Activated effector memory CD4-positive, alpha-beta T cell treated with anti-CD3 and anti-CD28 coated beads, Interleukin-2, amount 50 U/mL, for 16 hours (primary cell): ENCODE data around the gene TTBK1.
A peak's percentile ranks its signal among the peaks of the same experiment; 100 is the strongest.
"Not testable (repeated sequence)": the region's sequence is repeated elsewhere in the genome, so short reads cannot be mapped to it uniquely, and the experiment has no call there.

Source experiments
- DNase-seq: peaks from one replicate; pipeline ENCODE4 v3.0.0-alpha.2; 2020

TTBK1 gene

DNA sequence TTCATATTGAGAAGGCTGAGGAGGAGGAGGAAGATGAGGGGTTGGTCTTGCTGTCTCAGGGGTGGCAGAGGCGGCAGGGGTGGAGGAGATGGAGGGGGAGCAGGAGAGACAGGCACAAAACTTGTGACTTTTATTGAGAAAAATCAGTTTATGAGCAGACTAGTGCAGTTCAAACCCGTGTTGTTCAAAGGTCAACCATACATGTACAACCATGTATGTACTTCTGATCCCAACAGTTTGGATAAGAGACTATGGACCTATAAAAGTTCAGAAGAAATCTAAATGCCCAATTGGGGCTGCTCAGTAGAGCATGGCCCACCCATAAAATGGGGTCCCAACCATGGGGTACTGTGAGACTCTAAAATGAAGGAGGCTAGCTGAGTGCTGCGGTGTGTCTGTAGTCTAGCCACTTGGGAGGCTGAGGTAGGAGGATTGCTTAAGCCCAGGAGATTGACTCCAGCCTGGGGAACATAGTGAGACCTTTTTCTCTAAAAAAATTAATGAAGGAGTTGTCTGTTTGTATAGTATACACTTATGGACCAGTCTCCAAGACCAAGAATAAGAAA, 47.1 kb downstream of the TTBK1 start:
- no peak for DNase-seq

DNA sequence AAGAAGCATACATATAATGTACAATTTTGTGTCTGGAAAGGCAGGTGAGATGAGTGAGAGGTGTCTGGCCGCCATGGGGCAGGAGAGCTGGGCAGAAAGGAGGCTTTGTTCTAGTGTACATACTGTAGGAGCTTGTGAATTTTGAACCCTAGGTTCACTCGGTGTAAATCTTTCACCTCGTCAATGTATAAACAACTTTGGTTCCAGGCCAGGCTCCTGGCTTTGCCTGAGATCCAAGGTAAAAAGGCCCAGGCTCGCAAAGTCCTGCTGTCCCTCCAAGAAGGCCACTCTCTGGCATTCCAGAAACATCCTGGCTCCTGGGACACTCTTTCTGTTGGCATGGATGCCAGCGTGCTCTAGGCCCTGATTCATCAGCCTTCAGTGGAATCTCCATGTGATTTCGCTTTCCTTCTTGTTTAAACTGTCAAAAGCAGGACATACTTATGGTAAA, 47.6 kb downstream of the TTBK1 start:
- no peak for DNase-seq

DNA sequence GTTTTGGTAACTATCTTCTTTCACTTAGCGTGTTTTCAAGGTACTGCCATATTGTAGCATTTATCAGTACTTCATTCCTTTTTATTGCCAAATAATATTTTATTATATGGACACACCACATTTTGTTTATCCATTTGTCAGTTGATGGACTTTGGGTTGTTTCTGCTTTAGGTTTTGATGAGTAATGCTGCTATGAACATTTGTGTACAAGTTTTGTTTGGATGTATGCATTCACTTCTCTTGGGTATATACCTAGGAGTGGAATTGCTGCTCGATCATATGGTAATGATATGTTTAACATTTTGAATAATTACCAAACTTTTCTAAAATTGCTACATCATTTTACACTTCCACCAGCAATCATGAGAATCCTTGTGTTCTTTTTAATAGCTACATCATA, 48.4 kb downstream of the TTBK1 start:
- no peak for DNase-seq

DNA sequence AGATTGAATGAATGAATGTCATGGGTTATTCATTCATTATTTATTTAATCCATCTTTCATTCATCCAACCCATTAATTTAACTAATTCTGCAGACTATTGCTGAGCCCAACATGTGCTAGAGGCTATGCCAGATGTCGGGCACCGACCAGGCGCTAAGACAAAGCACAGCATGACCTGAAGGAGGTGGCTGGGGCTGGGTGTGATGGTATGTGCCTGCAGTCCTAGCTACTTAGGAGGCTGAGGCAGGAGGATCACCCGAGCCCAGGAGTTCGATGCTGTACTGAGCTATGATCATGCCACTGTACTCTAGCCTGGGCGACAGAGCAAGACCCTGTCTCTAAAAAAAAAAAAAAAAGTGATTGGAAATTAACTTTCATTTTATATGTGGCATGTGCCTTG, 49.1 kb downstream of the TTBK1 start:
- DNase-seq, result no peak

DNA sequence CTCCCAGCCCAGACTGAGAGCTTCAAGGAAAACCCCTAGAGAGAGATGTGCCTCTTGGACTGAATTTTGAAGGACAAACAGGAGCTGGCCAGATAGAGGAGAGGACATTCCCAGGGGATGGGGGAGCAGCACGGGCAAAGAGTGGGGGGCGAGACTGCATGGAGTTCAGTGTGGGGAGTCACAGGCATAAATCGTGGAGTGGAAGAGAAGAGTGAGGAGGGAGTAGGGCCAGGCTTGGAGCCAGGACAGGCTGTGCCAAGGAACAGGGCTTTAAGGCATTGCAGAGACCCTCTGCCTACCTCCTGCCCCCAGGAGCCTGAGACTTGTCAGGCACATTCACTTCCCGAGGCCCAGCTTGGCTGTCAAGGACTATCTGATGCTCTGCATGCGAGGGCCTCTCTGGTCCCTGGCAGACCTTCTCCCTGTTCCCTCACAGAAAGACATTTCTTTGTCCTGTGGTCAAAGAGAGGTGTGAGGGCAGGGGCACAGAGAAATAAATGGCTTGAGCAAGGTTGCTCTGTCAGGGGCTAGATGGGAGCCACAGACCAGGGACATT, 49.6 kb downstream of the TTBK1 start:
- peak; percentile 39 for DNase-seq

DNA sequence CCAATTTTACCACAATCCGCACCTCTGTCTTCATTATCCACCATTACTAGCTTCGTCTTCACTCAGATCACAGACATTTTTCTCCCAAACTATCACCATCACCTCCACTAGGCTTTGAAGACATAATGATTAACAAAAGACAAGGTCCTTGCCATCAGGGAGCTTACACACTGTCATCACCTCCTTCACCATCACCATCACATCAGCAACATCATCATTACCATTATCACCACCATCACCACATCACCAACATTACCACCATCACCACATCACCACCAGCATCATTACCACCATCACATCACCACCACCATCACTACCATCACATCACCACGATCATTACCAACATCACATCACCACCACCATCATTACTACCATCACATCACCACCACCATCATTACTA, 50.4 kb downstream of the TTBK1 start:
- DNase-seq, result no peak

DNA sequence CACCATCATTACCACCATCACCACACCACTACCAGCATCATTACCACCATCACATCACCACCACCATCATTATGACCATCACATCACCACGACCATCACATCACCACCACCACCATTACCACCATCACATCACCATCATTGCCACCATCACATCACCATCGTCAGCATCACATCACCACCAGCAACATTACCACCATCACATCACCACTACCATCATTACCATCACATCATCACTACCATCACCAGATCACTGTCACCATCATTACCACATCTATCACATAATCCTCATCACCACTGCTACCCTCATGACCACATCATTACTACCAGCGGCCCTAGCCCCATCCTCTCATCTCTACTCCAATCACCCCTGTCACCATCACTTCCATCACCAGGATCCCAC, 51.3 kb downstream of the TTBK1 start:
- no peak for DNase-seq

DNA sequence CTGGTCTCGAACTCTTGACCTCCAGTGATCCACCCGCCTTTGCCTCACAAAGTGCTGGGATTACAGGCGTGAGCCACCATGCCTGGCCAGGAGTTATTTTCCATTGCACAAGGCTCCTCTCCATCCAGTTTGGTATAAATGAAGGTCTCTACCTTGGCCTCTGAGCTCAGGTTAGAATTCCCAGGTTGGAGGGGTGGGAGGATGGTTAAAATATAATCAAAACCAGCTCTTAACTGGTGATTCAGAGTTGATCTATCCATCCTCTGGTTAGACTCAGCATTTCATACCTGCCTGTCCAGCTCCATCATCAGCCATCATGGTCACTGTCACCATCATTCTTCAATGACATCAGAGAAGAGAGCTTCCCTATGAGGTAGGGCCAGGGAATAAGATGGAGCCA, 52.2 kb downstream of the TTBK1 start:
- no peak for DNase-seq

DNA sequence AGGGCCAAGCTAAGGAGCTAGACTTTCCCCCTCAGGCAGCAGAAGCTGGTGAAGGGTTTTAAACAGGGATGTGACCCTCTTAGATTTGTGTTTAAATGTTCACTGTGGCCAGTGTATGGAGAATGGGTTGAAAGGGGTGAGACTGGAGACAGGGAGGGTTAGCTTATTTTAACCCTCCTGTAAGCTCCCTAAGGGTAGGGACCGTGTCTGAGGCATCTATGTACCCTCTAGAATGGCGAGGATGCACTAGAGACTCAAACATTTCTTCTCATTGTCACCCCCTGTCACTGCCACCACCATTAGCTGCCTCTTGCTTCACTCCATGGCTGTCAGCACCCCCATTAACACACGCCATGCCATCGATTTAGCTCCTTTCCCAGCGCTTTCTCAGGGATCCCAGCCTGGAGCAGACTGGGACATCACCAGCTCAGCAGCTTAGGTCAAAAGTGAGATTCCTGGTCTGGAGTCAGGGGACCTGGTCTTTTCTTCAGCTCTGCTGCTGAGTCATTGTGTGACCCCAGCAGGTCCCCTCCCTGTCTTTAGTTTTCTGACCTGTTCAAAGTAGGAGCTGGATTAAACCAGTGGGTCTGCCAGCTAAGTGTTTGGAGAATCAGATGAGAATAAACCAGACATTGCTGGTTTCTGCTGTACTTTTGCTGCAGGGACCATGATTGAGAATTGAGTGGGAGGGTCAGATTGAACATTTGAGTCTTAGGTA, 53.7 kb downstream of the TTBK1 start:
- DNase-seq, result peak; percentile 37

DNA sequence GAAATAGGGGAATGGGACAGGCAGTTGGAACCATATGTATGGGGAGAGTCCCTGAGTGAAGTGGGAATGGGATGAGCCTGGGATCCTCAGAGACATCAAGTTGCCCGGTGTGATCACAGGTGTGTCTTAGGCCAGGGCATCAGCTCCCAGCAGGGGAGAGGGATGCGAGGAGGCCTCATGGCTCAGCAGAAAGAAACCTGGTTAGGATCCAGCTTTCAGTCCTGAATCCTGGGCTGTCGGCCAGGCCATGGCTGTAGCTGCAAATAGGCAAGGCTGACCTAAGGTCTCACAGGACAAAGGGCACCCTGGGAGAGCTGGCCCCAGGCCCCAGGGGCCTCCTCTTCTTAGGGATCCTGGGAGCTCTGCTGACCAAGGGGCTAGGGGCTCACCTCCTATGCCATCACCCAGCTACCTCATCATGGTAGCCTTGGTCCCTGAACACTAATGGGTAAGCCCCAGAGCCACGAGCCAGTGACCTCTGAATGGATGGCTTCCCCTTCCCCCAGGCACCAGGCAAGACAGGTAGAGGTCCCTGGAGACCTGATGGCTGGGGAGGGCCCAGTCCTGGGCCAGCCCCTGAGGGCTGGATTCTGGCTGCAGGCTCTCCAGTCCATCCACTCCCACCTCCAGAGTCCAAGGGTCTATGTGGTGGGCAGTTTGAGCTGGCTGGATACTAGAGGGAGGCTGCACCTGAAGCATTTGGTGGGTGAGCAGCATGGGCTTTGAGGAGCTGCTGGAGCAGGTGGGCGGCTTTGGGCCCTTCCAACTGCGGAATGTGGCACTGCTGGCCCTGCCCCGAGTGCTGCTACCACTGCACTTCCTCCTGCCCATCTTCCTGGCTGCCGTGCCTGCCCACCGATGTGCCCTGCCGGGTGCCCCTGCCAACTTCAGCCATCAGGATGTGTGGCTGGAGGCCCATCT, 54.6 kb downstream of the TTBK1 start, which contains the start of gene SLC22A7:
Gene SLC22A7, plus strand, starts transcription at position 617 of the 921 bp plus-strand sequence. Its CDS starts 99 bp downstream, at position 716.
- peak; percentile 55 for DNase-seq

DNA sequence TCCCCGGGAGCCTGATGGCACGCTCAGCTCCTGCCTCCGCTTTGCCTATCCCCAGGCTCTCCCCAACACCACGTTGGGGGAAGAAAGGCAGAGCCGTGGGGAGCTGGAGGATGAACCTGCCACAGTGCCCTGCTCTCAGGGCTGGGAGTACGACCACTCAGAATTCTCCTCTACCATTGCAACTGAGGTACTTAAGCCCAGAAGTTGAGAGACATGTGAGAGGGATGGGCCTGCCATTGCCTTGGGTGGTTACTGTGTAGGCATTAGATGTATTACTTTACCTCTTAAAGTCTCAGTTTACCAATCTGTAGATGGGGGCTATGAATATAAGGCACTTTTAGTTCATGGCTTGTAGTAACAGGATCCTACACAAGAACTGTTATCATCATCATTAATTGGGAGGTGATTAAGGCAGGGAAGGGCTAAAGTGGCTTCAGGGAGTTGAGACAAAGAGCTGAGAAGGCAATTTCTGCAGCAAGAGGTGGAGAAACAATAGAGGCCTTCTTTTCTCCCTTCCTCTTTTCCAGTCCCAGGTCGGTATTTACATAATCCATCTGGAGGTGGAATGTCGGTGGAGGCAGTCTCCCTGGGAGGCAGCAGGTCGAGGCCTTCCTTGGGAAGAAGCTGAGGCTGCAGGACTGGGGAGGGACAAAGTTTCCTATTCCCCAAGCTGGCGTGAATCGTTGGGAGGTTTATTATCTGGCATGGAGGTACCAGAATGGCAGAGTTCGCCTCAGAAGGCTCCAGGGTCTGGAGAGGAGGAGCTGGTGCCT, 55.5 kb downstream of the TTBK1 start:
- DNase-seq, result no peak

DNA sequence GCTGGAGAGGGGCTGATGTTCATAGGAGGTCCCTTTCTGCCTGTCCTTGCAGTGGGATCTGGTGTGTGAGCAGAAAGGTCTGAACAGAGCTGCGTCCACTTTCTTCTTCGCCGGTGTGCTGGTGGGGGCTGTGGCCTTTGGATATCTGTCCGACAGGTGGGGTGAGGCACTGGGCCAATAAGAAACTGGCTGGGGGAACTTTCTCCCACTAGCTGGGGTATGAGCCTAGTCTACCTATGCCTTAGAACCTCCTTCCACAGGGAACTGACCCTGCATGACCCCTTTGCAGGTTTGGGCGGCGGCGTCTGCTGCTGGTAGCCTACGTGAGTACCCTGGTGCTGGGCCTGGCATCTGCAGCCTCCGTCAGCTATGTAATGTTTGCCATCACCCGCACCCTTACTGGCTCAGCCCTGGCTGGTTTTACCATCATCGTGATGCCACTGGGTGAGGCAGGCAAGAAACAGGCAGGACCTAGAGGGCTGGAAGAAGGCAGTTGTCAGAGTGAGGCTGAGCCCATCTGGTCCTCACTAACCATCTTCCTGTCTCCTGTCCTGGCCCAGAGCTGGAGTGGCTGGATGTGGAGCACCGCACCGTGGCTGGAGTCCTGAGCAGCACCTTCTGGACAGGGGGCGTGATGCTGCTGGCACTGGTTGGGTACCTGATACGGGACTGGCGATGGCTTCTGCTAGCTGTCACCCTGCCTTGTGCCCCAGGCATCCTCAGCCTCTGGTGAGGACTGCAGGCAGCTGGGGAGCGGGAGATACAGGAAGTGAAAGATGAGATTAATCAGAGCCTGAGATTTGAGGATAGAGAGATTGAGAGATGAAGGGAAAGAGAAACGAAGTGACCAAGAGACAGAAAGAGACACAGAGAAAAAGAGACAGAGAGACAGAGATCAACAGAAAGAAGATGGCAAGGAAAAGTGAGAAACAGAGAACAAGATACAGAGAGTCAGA, 56.3 kb downstream of the TTBK1 start:
- DNase-seq, result peak; percentile 50

DNA sequence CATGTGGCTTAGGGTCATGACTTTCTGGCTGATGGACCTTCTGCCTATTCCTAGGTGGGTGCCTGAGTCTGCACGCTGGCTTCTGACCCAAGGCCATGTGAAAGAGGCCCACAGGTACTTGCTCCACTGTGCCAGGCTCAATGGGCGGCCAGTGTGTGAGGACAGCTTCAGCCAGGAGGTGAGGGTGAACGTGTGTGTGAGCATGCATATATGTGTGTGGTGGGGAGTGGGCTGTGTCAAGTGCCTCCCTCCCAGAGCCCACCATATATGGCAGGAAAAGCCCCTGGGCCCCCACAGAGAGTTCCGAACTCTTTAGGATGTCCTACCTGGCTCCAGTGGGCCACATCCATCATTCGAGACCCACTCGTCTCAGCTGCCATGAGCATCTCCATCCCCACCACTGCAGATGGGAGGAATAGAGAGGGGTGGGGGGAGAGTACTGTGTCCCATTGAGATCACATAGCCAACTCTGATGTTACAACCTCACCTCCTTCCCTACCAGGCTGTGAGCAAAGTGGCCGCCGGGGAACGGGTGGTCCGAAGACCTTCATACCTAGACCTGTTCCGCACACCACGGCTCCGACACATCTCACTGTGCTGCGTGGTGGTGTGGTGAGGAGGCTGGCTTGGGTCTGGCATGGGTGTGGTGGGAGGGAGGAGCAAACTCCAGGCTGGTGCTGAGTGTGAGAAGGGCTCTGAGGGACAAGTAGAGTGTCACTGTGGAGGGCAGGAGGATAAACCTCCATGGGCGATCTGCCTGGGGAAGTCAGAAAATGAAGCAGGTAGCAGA, 58.0 kb downstream of the TTBK1 start:
- DNase-seq, result peak; percentile 52

DNA sequence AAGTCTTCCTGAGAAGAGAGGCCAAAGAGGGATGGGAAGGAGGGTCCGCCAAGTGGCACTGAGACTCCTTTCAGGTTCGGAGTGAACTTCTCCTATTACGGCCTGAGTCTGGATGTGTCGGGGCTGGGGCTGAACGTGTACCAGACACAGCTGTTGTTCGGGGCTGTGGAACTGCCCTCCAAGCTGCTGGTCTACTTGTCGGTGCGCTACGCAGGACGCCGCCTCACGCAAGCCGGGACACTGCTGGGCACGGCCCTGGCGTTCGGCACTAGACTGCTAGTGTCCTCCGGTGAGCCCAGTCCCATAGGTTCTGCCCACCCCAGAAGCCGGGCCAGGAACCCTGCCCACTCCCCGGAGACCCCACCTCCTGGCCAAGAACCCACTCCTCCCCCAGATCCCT, 58.8 kb downstream of the TTBK1 start:
- DNase-seq, result peak; percentile 39

DNA sequence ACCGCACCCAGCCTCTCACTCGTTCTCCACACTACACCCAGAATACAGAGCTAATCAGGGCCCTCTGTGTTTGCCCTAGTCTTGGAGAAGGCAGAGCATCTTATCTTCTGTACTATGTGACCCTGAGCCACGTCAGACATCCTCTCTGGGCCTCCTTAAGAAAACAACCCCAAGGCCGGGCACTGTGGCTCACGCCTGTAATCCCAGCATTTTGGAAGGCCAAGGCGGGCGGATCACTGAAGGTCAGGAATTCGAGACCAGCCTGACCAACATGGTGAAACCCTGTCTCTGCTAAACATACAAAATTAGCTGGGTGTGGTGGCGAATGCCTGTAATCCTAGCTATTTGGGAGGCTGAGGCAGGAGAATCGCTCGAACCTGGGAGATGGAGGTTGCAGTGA, 59.7 kb downstream of the TTBK1 start:
- DNase-seq, result not testable (repeated sequence)

DNA sequence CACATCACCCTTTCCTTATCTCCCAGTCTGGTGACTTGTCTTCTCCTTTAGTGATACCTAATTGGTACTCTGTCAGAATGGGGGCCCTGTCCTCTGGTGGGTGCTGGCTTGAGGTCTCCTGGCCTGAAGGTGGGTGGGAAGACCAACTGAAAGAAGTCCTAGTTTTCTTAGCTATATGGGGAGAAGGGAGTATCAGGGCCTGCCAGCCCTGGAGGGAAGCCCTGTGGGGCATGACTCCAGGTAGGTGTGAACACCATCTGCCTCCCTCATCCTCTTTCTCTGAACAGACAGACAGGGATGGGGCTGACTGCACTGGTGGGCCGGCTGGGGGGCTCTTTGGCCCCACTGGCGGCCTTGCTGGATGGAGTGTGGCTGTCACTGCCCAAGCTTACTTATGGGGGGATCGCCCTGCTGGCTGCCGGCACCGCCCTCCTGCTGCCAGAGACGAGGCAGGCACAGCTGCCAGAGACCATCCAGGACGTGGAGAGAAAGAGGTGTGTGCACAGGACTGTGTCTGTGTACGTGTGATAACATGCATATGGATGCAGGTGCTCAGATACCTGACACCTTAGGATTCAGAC, 60.6 kb downstream of the TTBK1 start:
- DNase-seq, result peak; percentile 59

DNA sequence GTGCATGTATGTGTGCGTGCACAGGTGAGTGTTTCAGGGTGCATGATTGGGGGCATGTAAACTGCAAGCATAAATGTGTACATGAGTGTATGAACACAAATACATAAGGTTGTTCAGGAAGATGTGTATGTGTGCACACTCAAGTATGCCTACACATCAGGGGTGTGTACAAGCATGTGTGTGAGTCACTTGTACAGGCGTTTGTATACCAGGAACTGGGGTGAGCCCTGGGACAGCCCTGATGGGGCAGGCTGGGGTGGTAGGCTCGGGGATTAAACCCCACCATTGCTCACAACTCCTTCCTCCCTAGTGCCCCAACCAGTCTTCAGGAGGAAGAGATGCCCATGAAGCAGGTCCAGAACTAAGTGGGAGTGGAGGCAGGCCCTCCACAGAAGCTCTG, 61.1 kb downstream of the TTBK1 start:
- peak; percentile 36 for DNase-seq

DNA sequence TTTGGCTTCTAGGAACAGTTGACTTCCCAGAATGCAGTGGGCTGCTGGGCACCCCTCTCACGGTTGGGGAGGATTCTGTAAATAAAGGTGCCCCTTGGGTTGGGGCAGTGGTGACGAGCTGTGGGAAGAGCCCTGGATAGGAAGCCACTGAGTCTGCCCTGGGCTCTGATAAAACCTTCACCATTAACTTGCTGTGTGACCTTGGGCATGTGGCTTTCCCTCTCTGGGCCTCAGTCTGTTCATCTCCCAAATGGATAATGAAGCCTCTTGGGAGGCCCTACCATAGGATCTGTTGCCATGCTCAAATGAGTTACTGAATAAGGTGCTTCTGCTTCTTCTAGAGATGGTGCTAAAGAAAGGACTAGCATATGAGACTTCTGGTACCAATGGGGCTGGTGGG, 61.6 kb downstream of the TTBK1 start:
- DNase-seq, result no peak

DNA sequence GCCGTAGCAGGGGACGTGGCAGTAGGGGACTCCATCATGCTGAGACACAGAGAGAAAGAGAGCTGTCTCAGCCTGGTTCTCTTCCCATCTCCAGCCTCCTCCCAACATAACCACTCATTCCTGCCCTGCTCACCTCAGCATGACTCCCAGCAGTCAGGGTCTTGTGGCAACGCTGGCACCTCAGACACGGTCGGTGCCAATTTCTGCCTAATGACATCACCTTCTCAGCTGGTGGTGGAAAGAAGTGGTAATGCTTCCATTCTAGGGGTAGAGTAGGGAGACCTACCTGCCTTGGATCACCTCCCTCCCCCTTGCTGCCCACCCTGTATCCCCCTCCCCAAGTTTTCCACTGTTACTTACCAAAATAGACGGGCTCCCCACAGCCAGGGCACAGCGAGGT, 62.8 kb downstream of the TTBK1 start:
- DNase-seq, result peak; percentile 38
